ENCODE measurements around the gene EPS15. TPM values are rescaled to one million over a fixed set of nuclear protein-coding genes. Genes with fewer than 3 reads are reported as not detected.
A peak's percentile ranks its signal among the peaks of the same experiment; 100 is the strongest.

EPS15 gene
- total and polyA plus RNA-seq, 9 of the 15 experiments (the other 6 are each of a cell fraction or from before 2014, with no cell fraction given), result 23.1 to 69.0 (median 41.7) TPM

DNA sequence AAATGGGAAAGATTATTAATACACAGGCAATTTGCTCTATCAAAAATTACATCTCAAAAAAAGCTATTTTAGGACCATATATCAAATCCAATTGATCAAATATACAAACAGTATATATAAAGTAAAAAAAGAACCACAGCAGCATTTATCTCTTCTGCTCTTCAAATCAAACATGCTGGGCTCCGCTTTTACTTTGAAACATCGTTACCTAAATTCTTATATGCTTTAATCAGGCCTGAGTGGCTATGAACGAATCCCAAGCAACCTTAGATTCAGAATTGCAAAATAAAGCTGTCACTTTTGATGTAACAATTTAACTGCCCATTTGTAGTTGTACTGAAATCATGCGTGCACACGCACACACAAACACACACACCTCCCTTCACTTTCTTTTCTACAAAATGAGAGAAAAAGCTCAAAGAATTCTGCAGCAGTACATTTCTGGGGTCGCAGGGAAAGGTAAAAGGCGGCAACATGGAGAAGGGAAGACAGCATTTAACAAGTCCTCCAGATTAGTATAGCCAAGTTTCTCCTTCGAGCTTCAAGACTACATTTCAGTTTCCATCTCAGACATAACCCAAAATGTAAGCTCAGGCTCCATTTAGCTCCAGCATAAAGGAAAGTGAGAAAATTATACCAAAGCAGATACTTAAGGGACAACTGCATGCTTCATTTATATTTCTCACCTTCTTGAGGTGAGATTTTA is 96.5 kb downstream of the EPS15 start (continued):
- TF ChIP-seq, protein P1, sequence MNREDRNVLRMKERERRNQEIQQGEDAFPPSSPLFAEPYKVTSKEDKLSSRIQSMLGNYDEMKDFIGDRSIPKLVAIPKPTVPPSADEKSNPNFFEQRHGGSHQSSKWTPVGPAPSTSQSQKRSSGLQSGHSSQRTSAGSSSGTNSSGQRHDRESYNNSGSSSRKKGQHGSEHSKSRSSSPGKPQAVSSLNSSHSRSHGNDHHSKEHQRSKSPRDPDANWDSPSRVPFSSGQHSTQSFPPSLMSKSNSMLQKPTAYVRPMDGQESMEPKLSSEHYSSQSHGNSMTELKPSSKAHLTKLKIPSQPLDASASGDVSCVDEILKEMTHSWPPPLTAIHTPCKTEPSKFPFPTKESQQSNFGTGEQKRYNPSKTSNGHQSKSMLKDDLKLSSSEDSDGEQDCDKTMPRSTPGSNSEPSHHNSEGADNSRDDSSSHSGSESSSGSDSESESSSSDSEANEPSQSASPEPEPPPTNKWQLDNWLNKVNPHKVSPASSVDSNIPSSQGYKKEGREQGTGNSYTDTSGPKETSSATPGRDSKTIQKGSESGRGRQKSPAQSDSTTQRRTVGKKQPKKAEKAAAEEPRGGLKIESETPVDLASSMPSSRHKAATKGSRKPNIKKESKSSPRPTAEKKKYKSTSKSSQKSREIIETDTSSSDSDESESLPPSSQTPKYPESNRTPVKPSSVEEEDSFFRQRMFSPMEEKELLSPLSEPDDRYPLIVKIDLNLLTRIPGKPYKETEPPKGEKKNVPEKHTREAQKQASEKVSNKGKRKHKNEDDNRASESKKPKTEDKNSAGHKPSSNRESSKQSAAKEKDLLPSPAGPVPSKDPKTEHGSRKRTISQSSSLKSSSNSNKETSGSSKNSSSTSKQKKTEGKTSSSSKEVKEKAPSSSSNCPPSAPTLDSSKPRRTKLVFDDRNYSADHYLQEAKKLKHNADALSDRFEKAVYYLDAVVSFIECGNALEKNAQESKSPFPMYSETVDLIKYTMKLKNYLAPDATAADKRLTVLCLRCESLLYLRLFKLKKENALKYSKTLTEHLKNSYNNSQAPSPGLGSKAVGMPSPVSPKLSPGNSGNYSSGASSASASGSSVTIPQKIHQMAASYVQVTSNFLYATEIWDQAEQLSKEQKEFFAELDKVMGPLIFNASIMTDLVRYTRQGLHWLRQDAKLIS (CRISPR knock-in tag; IDR thresholded peaks at IDR 0.05), result no peak
- TF ChIP-seq ZZZ3 (IDR thresholded peaks at IDR 0.05) (no peak), SIX5 (IDR thresholded peaks at IDR 0.05; ENCODE audit: borderline replicate concordance in 1 of 2, insufficient read depth in 1 of 2, low read depth in 1 of 2, low read length in 2 of 2) (no peak), TEAD4 (IDR thresholded peaks at IDR 0.05; ENCODE audit: low read length) (no peak), TEAD4 (CRISPR knock-in tag; IDR thresholded peaks at IDR 0.05; ENCODE audit: borderline replicate concordance) (no peak), SOX6 (IDR thresholded peaks at IDR 0.05) (no peak), TCF7L2 (IDR thresholded peaks at IDR 0.05; ENCODE audit: low read depth, low read length) (no peak), FOSL1 (tag; conservative IDR thresholded peaks at IDR 0.05) (no peak), GABPB2 (CRISPR knock-in tag; conservative IDR thresholded peaks at IDR 0.05) (no peak), ZNF197 (CRISPR knock-in tag; IDR thresholded peaks at IDR 0.05; ENCODE audit: low read depth) (no peak), MYNN (IDR thresholded peaks at IDR 0.05) (peak; percentile 78; the same call in 1 of the 2 replicates), MYNN (CRISPR knock-in tag; IDR thresholded peaks at IDR 0.05) (no peak), RFX1 (IDR thresholded peaks at IDR 0.05) (no peak), HNRNPH1 (optimal IDR thresholded peaks at IDR 0.05; ENCODE audit: low read depth, low read length) (no peak), SMAD4 (CRISPR knock-in tag; conservative IDR thresholded peaks at IDR 0.05) (0 out of 2 replicates have a peak, but pooled peaks have one; percentile 4), ARHGAP35 (IDR thresholded peaks at IDR 0.05; ENCODE audit: partially characterized antibody) (no peak), CXXC5 (CRISPR knock-in tag; IDR thresholded peaks at IDR 0.05) (no peak), ATF1 (CRISPR knock-in tag; IDR thresholded peaks at IDR 0.05) (no peak), ATF1 (tag; IDR thresholded peaks at IDR 0.05) (peak; percentile 56; the same call in 1 of the 2 replicates), ARNT (IDR thresholded peaks at IDR 0.05) (peak in 1 of 2 experiments; percentile 25; a peak in 1 of 4 replicates), ZNF764 (CRISPR knock-in tag; IDR thresholded peaks at IDR 0.05; ENCODE audit: low read depth) (no peak), CCNT2 (IDR thresholded peaks at IDR 0.05; ENCODE audit: borderline replicate concordance, extremely low read depth, insufficient read length, low read depth, low read length) (no peak)
- TF ChIP-seq, protein P2, sequence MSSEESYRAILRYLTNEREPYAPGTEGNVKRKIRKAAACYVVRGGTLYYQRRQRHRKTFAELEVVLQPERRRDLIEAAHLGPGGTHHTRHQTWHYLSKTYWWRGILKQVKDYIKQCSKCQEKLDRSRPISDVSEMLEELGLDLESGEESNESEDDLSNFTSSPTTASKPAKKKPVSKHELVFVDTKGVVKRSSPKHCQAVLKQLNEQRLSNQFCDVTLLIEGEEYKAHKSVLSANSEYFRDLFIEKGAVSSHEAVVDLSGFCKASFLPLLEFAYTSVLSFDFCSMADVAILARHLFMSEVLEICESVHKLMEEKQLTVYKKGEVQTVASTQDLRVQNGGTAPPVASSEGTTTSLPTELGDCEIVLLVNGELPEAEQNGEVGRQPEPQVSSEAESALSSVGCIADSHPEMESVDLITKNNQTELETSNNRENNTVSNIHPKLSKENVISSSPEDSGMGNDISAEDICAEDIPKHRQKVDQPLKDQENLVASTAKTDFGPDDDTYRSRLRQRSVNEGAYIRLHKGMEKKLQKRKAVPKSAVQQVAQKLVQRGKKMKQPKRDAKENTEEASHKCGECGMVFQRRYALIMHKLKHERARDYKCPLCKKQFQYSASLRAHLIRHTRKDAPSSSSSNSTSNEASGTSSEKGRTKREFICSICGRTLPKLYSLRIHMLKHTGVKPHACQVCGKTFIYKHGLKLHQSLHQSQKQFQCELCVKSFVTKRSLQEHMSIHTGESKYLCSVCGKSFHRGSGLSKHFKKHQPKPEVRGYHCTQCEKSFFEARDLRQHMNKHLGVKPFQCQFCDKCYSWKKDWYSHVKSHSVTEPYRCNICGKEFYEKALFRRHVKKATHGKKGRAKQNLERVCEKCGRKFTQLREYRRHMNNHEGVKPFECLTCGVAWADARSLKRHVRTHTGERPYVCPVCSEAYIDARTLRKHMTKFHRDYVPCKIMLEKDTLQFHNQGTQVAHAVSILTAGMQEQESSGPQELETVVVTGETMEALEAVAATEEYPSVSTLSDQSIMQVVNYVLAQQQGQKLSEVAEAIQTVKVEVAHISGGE (CRISPR knock-in tag; IDR thresholded peaks at IDR 0.05), result no peak

Data from K562 (cell line).